KMS-11 (cell line): ENCODE results near the gene ALOX5AP.

Experiments used
- H2AFZ ChIP-seq: fragments of 200-600 bp; sonication (generic); 2 replicates; pipeline ENCODE4 v1.6.1; 2016; ENCODE audit warnings: antibody characterized with exemption, mixed run types, low read depth
- H3K27ac ChIP-seq: fragments of 200-600 bp; sonication (generic); 2 replicates; pipeline ENCODE4 v1.6.1; 2016; ENCODE audit warnings: mild to moderate bottlenecking, mixed run types
- H3K27me3 ChIP-seq: fragments of 200-600 bp; sonication (generic); 2 replicates; pipeline ENCODE4 v1.6.1; 2017; ENCODE audit warnings: mild to moderate bottlenecking, low read depth, mixed run types, moderate library complexity; ENCODE audit not compliant: insufficient read depth
- H3K36me3 ChIP-seq: fragments of 200-600 bp; sonication (generic); 2 replicates; pipeline ENCODE4 v1.6.1; 2017; ENCODE audit warnings: mild to moderate bottlenecking, mixed run types; ENCODE audit not compliant: insufficient read depth
- H3K4me1 ChIP-seq: fragments of 200-600 bp; sonication (generic); 2 replicates; pipeline ENCODE4 v1.6.1; 2016; ENCODE audit warnings: mild to moderate bottlenecking, low read depth, mixed run types; ENCODE audit not compliant: poor library complexity, severe bottlenecking
- H3K4me2 ChIP-seq: fragments of 200-600 bp; sonication (generic); 2 replicates; pipeline ENCODE4 v1.7.0; 2016; ENCODE audit warnings: mild to moderate bottlenecking, mixed run types
- H3K4me3 ChIP-seq: fragments of 200-600 bp; sonication (generic); IDR thresholded peaks from 2 replicates; pipeline ENCODE4 v1.6.1; 2017; ENCODE audit warnings: low read depth, low read length, mixed read lengths; ENCODE audit not compliant: insufficient read depth
- H3K79me2 ChIP-seq: fragments of 200-600 bp; sonication (generic); 2 replicates; pipeline ENCODE4 v1.6.1; 2016; ENCODE audit warnings: low read depth, mixed run types; ENCODE audit not compliant: insufficient read depth
- H3K9ac ChIP-seq: fragments of 200-600 bp; sonication (generic); 2 replicates; pipeline ENCODE4 v1.6.1; 2016; ENCODE audit warnings: mild to moderate bottlenecking, mixed run types
- H4K20me1 ChIP-seq: fragments of 200-600 bp; sonication (generic); 2 replicates; pipeline ENCODE4 v1.6.1; 2016; ENCODE audit warnings: mild to moderate bottlenecking, mixed run types; ENCODE audit not compliant: insufficient read depth
- CTCF ChIP-seq: fragments of 200-600 bp; sonication (generic); conservative IDR thresholded peaks from 2 replicates; pipeline ENCODE4 v1.6.1; 2017; ENCODE audit warnings: low read depth, mild to moderate bottlenecking, antibody characterized with exemption, low read length, moderate library complexity, mixed read lengths

ALOX5AP gene

DNA sequence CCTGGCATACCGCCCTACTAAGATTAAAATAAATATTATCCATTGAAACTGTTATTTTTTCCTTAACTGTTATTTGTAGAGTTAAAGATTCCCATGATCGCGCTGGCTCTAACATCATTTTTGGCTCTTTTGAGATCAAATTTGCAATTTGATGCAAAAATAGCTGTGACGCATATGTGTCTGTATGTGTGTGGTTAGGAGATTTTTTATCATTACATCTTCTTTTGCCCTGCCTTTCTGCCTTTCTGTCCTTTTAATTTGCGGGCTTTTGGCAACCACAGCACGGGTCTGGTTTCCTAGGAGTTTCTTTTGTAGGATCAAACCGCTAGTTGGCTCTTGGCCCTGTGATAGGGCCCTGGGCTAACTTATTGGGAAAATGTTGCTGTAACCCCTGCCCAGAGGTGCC is 37.3 kb upstream of the ALOX5AP start:
- H3K9ac ChIP-seq: no peak overlapping the region
- H3K4me3 ChIP-seq: no peak overlapping the region
- H3K36me3 ChIP-seq: no peaks in the 10 kb centered on the region
- TF ChIP-seq CTCF: no peak
- H3K27ac ChIP-seq: no peak overlapping the region
- no peaks in the 10 kb centered on the region for H4K20me1 ChIP-seq
- no peaks in the 10 kb centered on the region for H3K27me3 ChIP-seq
- H2AFZ ChIP-seq: no peak overlapping the region
- H3K4me2 ChIP-seq: no peak overlapping the region
- H3K79me2 ChIP-seq: no peaks in the 10 kb centered on the region
- peaks cover 19% of the 10 kb centered on the region for H3K4me1 ChIP-seq

- Histone ChIP-seq H3K27ac (no peak overlapping the region), H2AFZ (no peak overlapping the region), H3K36me3 (no peaks in the 10 kb centered on the region), H3K4me1 (peaks cover 19% of the 10 kb centered on the region), H3K4me3 (no peak overlapping the region), H3K9ac (no peak overlapping the region), H3K27me3 (no peaks in the 10 kb centered on the region), H3K4me2 (no peak overlapping the region), H3K79me2 (no peaks in the 10 kb centered on the region), H4K20me1 (no peaks in the 10 kb centered on the region)
- no peak for TF ChIP-seq CTCF
Measured at GRCh38 chr13:30698488-30699005, 36.8 kb upstream of the ALOX5AP start.

DNA sequence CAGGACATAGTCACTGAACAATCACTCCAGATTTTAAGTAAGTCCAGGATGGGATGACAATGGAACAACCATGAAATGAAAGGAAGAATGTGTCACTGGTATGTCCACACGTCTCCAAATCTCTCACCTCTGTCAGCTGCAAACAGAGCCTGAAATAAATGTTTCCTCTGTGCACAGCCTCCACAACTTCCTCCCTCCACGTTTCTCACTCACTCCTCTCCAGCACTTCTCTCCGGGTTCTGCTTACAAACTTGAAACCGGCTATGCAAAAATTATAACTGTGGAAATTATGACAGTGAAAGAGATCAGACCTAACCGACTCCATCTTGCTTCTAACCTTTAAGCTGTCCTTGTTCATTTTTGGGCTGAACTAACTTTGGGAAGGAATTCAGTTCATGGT is 35.0 kb upstream of the ALOX5AP start:
- H3K4me2 ChIP-seq: no peak overlapping the region
- H3K36me3 ChIP-seq: no peaks in the 10 kb centered on the region
- TF ChIP-seq CTCF: no peak
- H3K27ac ChIP-seq: no peak overlapping the region
- peaks cover 25% of the 10 kb centered on the region for H3K4me1 ChIP-seq
- no peaks in the 10 kb centered on the region for H3K79me2 ChIP-seq
- no peaks in the 10 kb centered on the region for H4K20me1 ChIP-seq
- no peak overlapping the region for H3K9ac ChIP-seq
- H3K4me3 ChIP-seq: no peak overlapping the region
- H3K27me3 ChIP-seq: no peaks in the 10 kb centered on the region
- H2AFZ ChIP-seq: no peak overlapping the region

DNA sequence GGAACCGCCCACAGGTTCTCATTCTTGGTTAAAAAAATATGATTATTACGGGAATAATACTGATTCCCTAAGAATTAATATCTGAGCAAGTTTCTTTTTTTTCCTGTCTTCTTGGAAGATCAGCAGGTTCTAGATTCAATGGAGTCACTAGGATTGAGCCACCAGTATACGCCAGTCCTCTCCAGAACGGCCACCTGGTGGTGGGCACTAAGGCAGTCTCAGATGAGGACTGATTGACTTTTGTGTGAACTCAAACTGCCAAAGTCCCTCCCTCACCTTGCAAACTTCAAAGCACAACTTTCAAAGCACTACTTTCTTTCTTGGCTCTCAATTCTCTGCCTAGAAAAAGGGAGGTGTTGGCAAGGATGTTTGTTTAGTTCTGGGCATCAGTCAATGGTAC is 33.3 kb upstream of the ALOX5AP start:
- no peak overlapping the region for H3K4me2 ChIP-seq
- H4K20me1 ChIP-seq: no peaks in the 10 kb centered on the region
- H3K79me2 ChIP-seq: no peaks in the 10 kb centered on the region
- no peak for TF ChIP-seq CTCF
- no peak overlapping the region for H2AFZ ChIP-seq
- H3K4me3 ChIP-seq: no peak overlapping the region
- no peaks in the 10 kb centered on the region for H3K36me3 ChIP-seq
- no peak overlapping the region for H3K9ac ChIP-seq
- H3K27ac ChIP-seq: no peak overlapping the region
- no peaks in the 10 kb centered on the region for H3K27me3 ChIP-seq
- H3K4me1 ChIP-seq: peaks cover 10% of the 10 kb centered on the region
